H9 (cell line): Measurements from ENCODE around the gene HTR1B. TPM values are rescaled to one million over a fixed set of nuclear protein-coding genes. Genes with fewer than 3 reads are reported as not detected.
A peak's percentile ranks its signal among the peaks of the same experiment; 100 is the strongest.

Source experiments
- DNase-seq: peaks from one replicate; pipeline ENCODE4 v3.0.0-alpha.2; 2017
- H2AFZ ChIP-seq: one replicate; pipeline ENCODE4 v1.6.1; 2013; ENCODE audit warnings: mild to moderate bottlenecking, low read length, control low read depth, moderate library complexity
- H2AK5ac ChIP-seq: 2 replicates; pipeline ENCODE4 v1.6.1; 2013; ENCODE audit warnings: low read length, control low read depth, mixed read lengths; ENCODE audit not compliant: insufficient read length
- H2BK120ac ChIP-seq: one replicate; pipeline ENCODE4 v1.6.1; 2013; ENCODE audit warnings: low read depth, mild to moderate bottlenecking, low read length, control low read depth, inconsistent platforms; ENCODE audit not compliant: poor library complexity, severe bottlenecking
- H2BK12ac ChIP-seq: 2 replicates; pipeline ENCODE4 v1.6.1; 2013; ENCODE audit warnings: low read length, control low read depth, mixed read lengths, low read depth; ENCODE audit not compliant: insufficient read length
- H2BK15ac ChIP-seq: 2 replicates; pipeline ENCODE4 v1.6.1; 2013; ENCODE audit warnings: low read depth, low read length, control low read depth
- H2BK20ac ChIP-seq: one replicate; pipeline ENCODE4 v1.6.1; 2013; ENCODE audit warnings: low read depth, mild to moderate bottlenecking, low read length, control low read depth, inconsistent platforms; ENCODE audit not compliant: poor library complexity, severe bottlenecking
- H2BK5ac ChIP-seq: 2 replicates; pipeline ENCODE4 v1.6.1; 2013; ENCODE audit warnings: low read length, control low read depth, mixed read lengths; ENCODE audit not compliant: insufficient read length
- H3K14ac ChIP-seq: 2 replicates; pipeline ENCODE4 v1.6.1; 2013; ENCODE audit warnings: low read length, control low read depth; ENCODE audit not compliant: insufficient read depth
- H3K18ac ChIP-seq: 2 replicates; pipeline ENCODE4 v1.6.1; 2013; ENCODE audit warnings: low read depth, mild to moderate bottlenecking, mixed read lengths, low read length, control low read depth; ENCODE audit not compliant: insufficient read length
- H3K23ac ChIP-seq: 2 replicates; pipeline ENCODE4 v1.6.1; 2013; ENCODE audit warnings: low read length, control low read depth, mixed read lengths, low read depth; ENCODE audit not compliant: insufficient read length
- H3K23me2 ChIP-seq: 2 replicates; pipeline ENCODE4 v1.6.1; 2013; ENCODE audit warnings: low read depth, mild to moderate bottlenecking, mixed read lengths, low read length, control low read depth; ENCODE audit not compliant: insufficient read length, poor library complexity, severe bottlenecking
- H3K27ac ChIP-seq: 2 replicates; pipeline ENCODE4 v1.5.1; 2013; ENCODE audit warnings: low read length, control low read depth, mixed read lengths, low read depth; ENCODE audit not compliant: insufficient read length
- H3K27me3 ChIP-seq: 2 replicates; pipeline ENCODE4 v1.6.1; 2013; ENCODE audit warnings: low read length, control low read depth, inconsistent platforms; ENCODE audit not compliant: insufficient read depth
- H3K4ac ChIP-seq: 2 replicates; pipeline ENCODE4 v1.6.1; 2013; ENCODE audit warnings: low read depth, mild to moderate bottlenecking, control low read depth, inconsistent platforms, low read length, moderate library complexity
- H3K4me1 ChIP-seq: 2 replicates; pipeline ENCODE4 v1.6.1; 2013; ENCODE audit warnings: low read length, control low read depth, inconsistent platforms; ENCODE audit not compliant: insufficient read depth
- H3K4me2 ChIP-seq: 2 replicates; pipeline ENCODE4 v1.6.1; 2013; ENCODE audit warnings: low read length, control low read depth, mixed read lengths; ENCODE audit not compliant: insufficient read length, insufficient read depth
- H3K56ac ChIP-seq: 2 replicates; pipeline ENCODE4 v1.6.1; 2013; ENCODE audit warnings: low read depth, mild to moderate bottlenecking, mixed read lengths, low read length, control low read depth; ENCODE audit not compliant: insufficient read length
- H3K79me1 ChIP-seq: 2 replicates; pipeline ENCODE4 v1.6.1; 2013; ENCODE audit warnings: low read depth, mild to moderate bottlenecking, moderate library complexity, low read length, control low read depth, inconsistent platforms; ENCODE audit not compliant: insufficient read depth, poor library complexity, severe bottlenecking
- H3K79me2 ChIP-seq: 2 replicates; pipeline ENCODE4 v1.6.1; 2013; ENCODE audit warnings: low read length, control low read depth, inconsistent platforms; ENCODE audit not compliant: insufficient read depth
- H3K9ac ChIP-seq: 2 replicates; pipeline ENCODE4 v1.6.1; 2013; ENCODE audit warnings: low read length, control low read depth, mixed read lengths; ENCODE audit not compliant: insufficient read length; ENCODE audit errors: extremely low read depth
- H3K9me3 ChIP-seq: one replicate; pipeline ENCODE4 v1.6.1; 2013; ENCODE audit warnings: low read depth, low read length, inconsistent platforms; ENCODE audit not compliant: control insufficient read depth
- H3T11ph ChIP-seq: one replicate; pipeline ENCODE4 v1.6.1; 2013; ENCODE audit warnings: mild to moderate bottlenecking, low read length, control low read depth, inconsistent platforms
- H4K20me1 ChIP-seq: one replicate; pipeline ENCODE4 v1.6.1; 2013; ENCODE audit not compliant: control insufficient read depth, insufficient read length, insufficient read depth
- H4K5ac ChIP-seq: 2 replicates; pipeline ENCODE4 v1.6.1; 2013; ENCODE audit warnings: low read depth, mild to moderate bottlenecking, mixed read lengths, low read length, control low read depth; ENCODE audit not compliant: insufficient read length
- H4K8ac ChIP-seq: replicated peaks from 2 replicates; pipeline ENCODE4 v1.6.1; 2013; ENCODE audit warnings: low read length, control low read depth, mixed read lengths, low read depth; ENCODE audit not compliant: insufficient read length
- H4K91ac ChIP-seq: 2 replicates; pipeline ENCODE4 v1.6.1; 2013; ENCODE audit warnings: low read depth, mild to moderate bottlenecking, moderate library complexity, mixed read lengths, low read length, control low read depth; ENCODE audit not compliant: insufficient read length
- H3K27ac Mint-ChIP-seq, 3 experiments: 2 replicates in 2 of 3; 3 replicates in 1 of 3; pipeline ENCODE4 v1.8.0; 2020 to 2021; ENCODE audit warnings: mixed read lengths in 3 of 3, mild to moderate bottlenecking in 1 of 3, moderate library complexity in 1 of 3
- H3K27me3 Mint-ChIP-seq: 2 replicates; pipeline ENCODE4 v1.8.0; 2021; ENCODE audit warnings: low read depth, mild to moderate bottlenecking, moderate library complexity, mixed read lengths
- H3K36me3 Mint-ChIP-seq, 3 experiments: 2 replicates in 2 of 3; 3 replicates in 1 of 3; pipeline ENCODE4 v1.8.0; 2020 to 2021; ENCODE audit warnings: low read depth in 3 of 3, mixed read lengths in 3 of 3; ENCODE audit not compliant: insufficient read depth in 1 of 3
- H3K4me1 Mint-ChIP-seq, 2 experiments: 2 replicates each; pipeline ENCODE4 v1.8.0; 2020; ENCODE audit warnings: mixed read lengths in 2 of 2
- H3K4me3 Mint-ChIP-seq, 2 experiments: 2 replicates in 1 of 2; 3 replicates in 1 of 2; pipeline ENCODE4 v1.8.0; 2020 to 2021; ENCODE audit warnings: mild to moderate bottlenecking in 2 of 2, mixed read lengths in 2 of 2, moderate library complexity in 1 of 2
- H3K9me3 Mint-ChIP-seq, 2 experiments: 2 replicates in 1 of 2; 3 replicates in 1 of 2; pipeline ENCODE4 v1.8.0; 2020; ENCODE audit warnings: mild to moderate bottlenecking in 2 of 2, mixed read lengths in 2 of 2, moderate library complexity in 1 of 2
- CTCF ChIP-seq: fragments of 200-600 bp; sonication (generic); conservative IDR thresholded peaks from 3 replicates; pipeline ENCODE4 v1.8.0; 2021; ENCODE audit warnings: antibody characterized with exemption, mild to moderate bottlenecking
- WGBS: extraction: QIAGEN DNeasy Blood & Tissue Kit; methylation state at CpG from one replicate; pipeline ENCODE4 v1.1.7; 2013; ENCODE audit warnings: missing lambda C conversion rate, low lambda C conversion rate, mixed read lengths; ENCODE audit not compliant: insufficient read length; ENCODE audit errors: extremely low coverage; 5-methylcytosine and 5-hydroxymethylcytosine counted together
- total RNA-seq: library from RNA; stranded (reverse); gene quantifications from 2 replicates; pipeline ENCODE4 v1.2.1, GENCODE V29; 2021

Gene HTR1B
- total RNA-seq, 1 experiment from 2014 or later = 0.83 TPM

GRCh38 chr6:77466451-77467437 is 3.5 kb upstream of the HTR1B start:
- no peak overlapping the region for H3K23ac ChIP-seq
- no peak overlapping the region for H2BK12ac ChIP-seq
- H3K14ac ChIP-seq = peak overlapping the region; percentile 11; the same call in 1 of the 2 replicates
- H3K27me3 Mint-ChIP-seq = peaks cover 72% of the 10 kb centered on the region
- H4K20me1 ChIP-seq = no peaks in the 10 kb centered on the region
- peak overlapping the region; percentile 85 to 88 for H3K4me3 Mint-ChIP-seq
- no peak overlapping the region for H2BK20ac ChIP-seq
- no peak overlapping the region for H4K5ac ChIP-seq
- DNase-seq = peak; percentile 63
- H3K4me2 ChIP-seq = peak overlapping the region; percentile 92
- H4K8ac ChIP-seq = no peak overlapping the region
- no peak overlapping the region for H2BK15ac ChIP-seq
- TF ChIP-seq CTCF = peak; percentile 39; the same call in 1 of the 3 replicates
- peaks cover 29 to 30% of the 10 kb centered on the region in 2 experiments for H3K4me1 Mint-ChIP-seq
- H3T11ph ChIP-seq = no peak overlapping the region
- H3K9ac ChIP-seq = peak overlapping the region; percentile 25
- no CpG with 5 or more reads among the region's 30 CpGs for whole genome bisulfite sequencing
- peaks cover 17% of the 10 kb centered on the region; the same call in 1 of the 2 replicates for H3K27me3 ChIP-seq
- peak overlapping the region; percentile 98 for H2AFZ ChIP-seq
- no peak overlapping the region for H2BK5ac ChIP-seq
- H3K4ac ChIP-seq = no peak overlapping the region
- H3K18ac ChIP-seq = no peak overlapping the region
- no peak overlapping the region for H4K91ac ChIP-seq
- H2BK120ac ChIP-seq = no peak overlapping the region
- peaks cover 36% of the 10 kb centered on the region for H3K23me2 ChIP-seq
- no peaks in the 10 kb centered on the region for H3K9me3 ChIP-seq
- H3K4me1 ChIP-seq = peaks cover 3% of the 10 kb centered on the region; the same call in 1 of the 2 replicates
- H3K27ac ChIP-seq = no peak overlapping the region
- no peak overlapping the region for H2AK5ac ChIP-seq
- no peak overlapping the region for H3K27ac Mint-ChIP-seq
- H3K9me3 Mint-ChIP-seq = peaks cover 0 to 4% of the 10 kb centered on the region in 2 experiments; a peak in 1 of 5 replicates
- H3K79me1 ChIP-seq = no peaks in the 10 kb centered on the region
- H3K36me3 Mint-ChIP-seq = peaks cover 0 to 2% (median 0%) of the 10 kb centered on the region in 3 experiments; a peak in 2 of 7 replicates
- H3K56ac ChIP-seq = no peak overlapping the region
- H3K79me2 ChIP-seq = no peaks in the 10 kb centered on the region
